ENCODE measurements around the gene USP9X. TPM values are rescaled to one million over a fixed set of nuclear protein-coding genes. Genes with fewer than 3 reads are reported as not detected.

USP9X gene
- polyA plus RNA-seq, 1 of the 3 experiments (the other 2 are of a cell fraction) = 13.2 TPM

DNA sequence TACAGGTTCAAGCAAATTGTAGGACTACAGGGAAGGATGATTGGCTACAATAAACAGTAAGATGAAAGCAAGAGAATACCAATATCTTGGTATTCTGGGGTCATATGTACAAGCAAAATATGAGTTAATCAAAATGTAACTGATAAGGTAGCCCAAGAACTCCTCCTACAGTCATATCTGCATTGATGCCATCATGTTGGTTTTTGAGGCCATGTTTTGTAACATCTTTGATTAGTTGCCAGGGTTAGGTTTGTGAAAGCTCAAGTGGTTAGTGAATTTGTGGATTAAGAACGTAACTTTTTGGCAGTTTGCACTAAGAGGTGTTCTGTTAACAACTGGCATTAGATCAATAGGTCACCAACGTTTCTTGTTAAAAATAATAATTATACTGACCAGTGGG, 59.6 kb downstream of the USP9X start:
- Histone ChIP-seq H3K9ac (no peak overlapping the region), H3K27ac (ENCODE audit: low read depth in 2 of 2, low read length in 1 of 2) (no peak overlapping the region), H3K9me2 (no peaks in the 10 kb centered on the region), H3K79me2 (ENCODE audit: insufficient read depth) (peaks cover 13% of the 10 kb centered on the region; the same call in 1 of the 2 replicates), H4K20me1 (ENCODE audit: insufficient read depth) (peaks cover 16% of the 10 kb centered on the region), H3K4me3 (ENCODE audit: low read depth in 2 of 2, low read length in 1 of 2) (no peak overlapping the region), H3F3A (replicated peaks; ENCODE audit: insufficient read depth) (peaks cover 43% of the 10 kb centered on the region), H3K36me3 (replicated peaks in 1 of 2; ENCODE audit: control insufficient read depth in 1 of 2, insufficient read depth in 2 of 2, low read length in 1 of 2) (peaks cover 69 to 76% of the 10 kb centered on the region in 2 experiments), H3K4me1 (ENCODE audit: control insufficient read depth in 1 of 2, insufficient read depth in 2 of 2, low read depth in 1 of 2, low read length in 1 of 2) (peaks cover 0 to 24% of the 10 kb centered on the region in 2 experiments; a peak in 1 of 4 replicates), H2AFZ (ENCODE audit: low read depth) (no peak overlapping the region), H3K9me3 (no peaks in the 10 kb centered on the region), H3K4me2 (no peak overlapping the region), H3K27me3 (ENCODE audit: insufficient read depth) (no peaks in the 10 kb centered on the region)
- 92% methylated on average over 2 of the region's 2 CpGs for whole genome bisulfite sequencing (ENCODE audit: low lambda C conversion rate)
- ChIA-PET CTCF (interaction anchor here (1.0 kb wide), 1 partner anchor 12 kb away, joined by 3 read pairs; no protein-coding TSS in a partner anchor), POLR2A (no interaction called here)
- no peak for DNase-seq
- TF ChIP-seq PBX3 (IDR thresholded peaks at IDR 0.05) (no peak), ELF1 (IDR thresholded peaks at IDR 0.05) (no peak), NFIC (IDR thresholded peaks at IDR 0.05; ENCODE audit: borderline replicate concordance) (no peak), SMC3 (IDR thresholded peaks at IDR 0.05; ENCODE audit: low read depth, low read length) (no peak), EZH2phosphoT487 (IDR thresholded peaks at IDR 0.05; ENCODE audit: borderline replicate concordance, low read depth) (no peak), RAD21 (IDR thresholded peaks at IDR 0.05; ENCODE audit: low read length) (no peak), CHD2 (IDR thresholded peaks at IDR 0.05; ENCODE audit: low read length, partially characterized antibody) (no peak), RFX5 (IDR thresholded peaks at IDR 0.05; ENCODE audit: low read length) (no peak), POLR2AphosphoS5 (IDR thresholded peaks at IDR 0.05; ENCODE audit: low read depth, low read length) (no peak), GATA2 (CRISPR knock-in tag; IDR thresholded peaks at IDR 0.05) (no peak), TEAD4 (IDR thresholded peaks at IDR 0.05; ENCODE audit: borderline replicate concordance, insufficient read depth) (no peak), CTCF (IDR thresholded peaks at IDR 0.05) (no peak), GABPA (IDR thresholded peaks at IDR 0.05; ENCODE audit: low read depth) (no peak), RCOR1 (IDR thresholded peaks at IDR 0.05; ENCODE audit: low read length) (no peak), ZBTB33 (IDR thresholded peaks at IDR 0.05; ENCODE audit: borderline replicate concordance, low read depth) (no peak), FOSL2 (IDR thresholded peaks at IDR 0.05; ENCODE audit: borderline replicate concordance, low read depth) (no peak), NRF1 (IDR thresholded peaks at IDR 0.05; ENCODE audit: low read depth, low read length) (no peak), TAF1 (IDR thresholded peaks at IDR 0.05; ENCODE audit: borderline replicate concordance, low read depth, low read length) (no peak)
- TF ChIP-seq, protein P1, sequence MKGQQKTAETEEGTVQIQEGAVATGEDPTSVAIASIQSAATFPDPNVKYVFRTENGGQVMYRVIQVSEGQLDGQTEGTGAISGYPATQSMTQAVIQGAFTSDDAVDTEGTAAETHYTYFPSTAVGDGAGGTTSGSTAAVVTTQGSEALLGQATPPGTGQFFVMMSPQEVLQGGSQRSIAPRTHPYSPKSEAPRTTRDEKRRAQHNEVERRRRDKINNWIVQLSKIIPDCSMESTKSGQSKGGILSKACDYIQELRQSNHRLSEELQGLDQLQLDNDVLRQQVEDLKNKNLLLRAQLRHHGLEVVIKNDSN (IDR thresholded peaks at IDR 0.05; ENCODE audit: borderline replicate concordance, low read depth) = no peak

Measured in SK-N-SH (cell line).